ENCODE measurements around the gene TUBE1.

TUBE1 gene

DNA sequence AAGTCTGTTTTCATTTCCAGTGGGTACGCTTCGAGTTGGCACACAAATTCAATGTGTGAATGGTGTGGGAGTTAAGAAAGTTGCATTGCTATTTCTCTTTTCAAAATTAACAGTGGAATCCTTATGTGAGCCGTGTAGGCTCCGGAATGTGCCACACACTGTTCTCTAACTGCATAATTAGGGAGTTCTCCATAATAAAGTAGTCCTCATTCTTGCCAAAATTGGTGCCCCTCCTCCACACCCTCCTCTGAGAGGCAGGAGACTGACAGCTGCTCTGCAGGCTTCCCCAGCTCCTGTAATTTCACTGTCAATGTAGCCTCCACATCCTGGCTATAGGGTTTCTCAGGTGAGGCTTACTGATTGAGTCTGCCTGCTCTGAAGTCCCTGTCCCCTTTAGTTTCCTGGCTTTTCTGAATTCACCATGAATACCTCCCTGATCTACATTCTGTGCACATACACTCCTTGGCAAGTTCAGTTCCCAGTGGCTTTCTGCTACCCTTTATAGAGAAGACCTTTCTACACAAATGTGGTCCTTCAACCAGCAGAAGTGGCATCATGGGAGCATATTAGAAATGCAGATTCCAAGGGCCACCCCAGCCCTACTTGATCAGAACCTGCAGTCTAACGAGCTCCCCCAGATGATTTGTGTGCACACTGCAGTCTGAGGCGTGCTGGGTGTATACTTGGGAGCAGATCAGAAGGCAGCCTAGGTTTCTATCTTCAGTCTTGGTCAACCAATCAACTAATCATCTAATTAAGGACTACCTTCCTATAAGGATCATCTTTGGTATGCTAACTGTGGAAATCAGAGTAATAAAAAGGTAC lies 53.3 kb downstream of the TUBE1 start:
- DNase-seq, result no peak

DNA sequence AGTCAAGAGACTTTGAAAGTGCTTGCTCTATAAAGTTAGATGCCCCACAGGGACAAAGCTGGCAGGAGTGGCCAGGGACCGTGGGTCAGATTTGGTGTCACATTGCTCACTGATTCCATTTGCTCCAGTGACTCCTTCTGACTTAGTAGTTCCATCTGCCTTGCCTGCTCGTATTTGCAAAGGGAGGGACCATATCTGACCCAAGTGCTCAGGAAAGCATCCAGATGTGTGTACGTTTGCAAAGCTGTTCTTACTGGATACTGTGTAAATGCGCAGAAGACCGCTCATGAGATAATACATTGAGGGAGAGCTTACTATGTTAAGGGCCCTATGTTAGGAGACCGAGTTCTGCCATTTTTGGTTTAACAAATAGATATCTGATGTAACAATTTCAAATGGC lies 54.6 kb downstream of the TUBE1 start:
- DNase-seq, result no peak

DNA sequence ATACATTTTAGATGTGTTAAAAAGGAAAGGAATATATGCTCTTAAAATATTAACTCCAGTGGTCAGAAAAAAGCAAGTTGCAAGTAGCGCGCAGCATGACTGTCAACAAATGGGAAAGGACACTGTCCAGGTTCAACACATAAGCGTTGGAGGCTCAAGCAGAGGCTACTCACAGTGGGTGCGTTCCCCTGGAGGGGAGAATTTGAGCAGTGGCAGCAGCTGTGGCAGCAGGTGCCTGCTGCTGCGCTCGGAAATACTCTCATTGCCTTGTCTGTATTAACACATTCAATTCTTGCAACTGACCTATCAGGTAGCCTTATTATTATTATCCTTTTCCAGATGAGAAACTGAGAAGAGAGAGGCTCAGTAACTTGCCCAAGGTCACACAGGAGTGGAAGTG lies 55.3 kb downstream of the TUBE1 start:
- no peak for DNase-seq

DNA sequence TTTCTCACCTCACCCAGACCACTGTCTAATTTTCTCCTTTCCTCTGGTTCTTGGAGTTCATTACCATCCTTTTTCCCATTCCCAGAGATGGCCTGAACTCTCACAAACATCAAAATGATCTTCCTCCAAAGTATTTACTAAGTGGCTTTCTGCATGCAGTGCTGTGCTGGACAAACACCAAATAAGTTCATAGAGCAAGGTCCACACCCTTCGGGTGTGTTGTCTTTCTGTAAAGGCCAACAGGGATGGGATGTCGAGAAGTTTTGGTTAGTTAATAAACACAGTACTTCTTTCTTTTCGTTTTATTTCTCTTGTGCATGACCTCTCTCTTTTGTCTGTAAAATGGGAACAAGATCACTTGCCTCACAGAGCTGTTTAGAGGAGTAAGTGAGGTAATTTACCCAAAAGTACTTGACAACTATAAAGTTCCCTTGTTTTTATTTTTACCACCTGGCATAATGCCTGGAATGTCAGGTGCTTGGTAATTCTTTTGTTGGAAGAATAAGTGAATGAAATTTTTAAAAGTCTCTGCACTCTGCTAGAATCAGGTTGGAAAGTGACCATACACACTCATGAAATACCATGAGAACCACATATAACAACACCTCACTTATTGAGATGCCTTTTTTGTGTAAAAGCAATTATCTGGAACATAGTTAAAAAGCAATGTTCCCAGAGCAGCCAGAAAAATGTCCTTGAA lies 56.2 kb downstream of the TUBE1 start:
- no peak for DNase-seq

DNA sequence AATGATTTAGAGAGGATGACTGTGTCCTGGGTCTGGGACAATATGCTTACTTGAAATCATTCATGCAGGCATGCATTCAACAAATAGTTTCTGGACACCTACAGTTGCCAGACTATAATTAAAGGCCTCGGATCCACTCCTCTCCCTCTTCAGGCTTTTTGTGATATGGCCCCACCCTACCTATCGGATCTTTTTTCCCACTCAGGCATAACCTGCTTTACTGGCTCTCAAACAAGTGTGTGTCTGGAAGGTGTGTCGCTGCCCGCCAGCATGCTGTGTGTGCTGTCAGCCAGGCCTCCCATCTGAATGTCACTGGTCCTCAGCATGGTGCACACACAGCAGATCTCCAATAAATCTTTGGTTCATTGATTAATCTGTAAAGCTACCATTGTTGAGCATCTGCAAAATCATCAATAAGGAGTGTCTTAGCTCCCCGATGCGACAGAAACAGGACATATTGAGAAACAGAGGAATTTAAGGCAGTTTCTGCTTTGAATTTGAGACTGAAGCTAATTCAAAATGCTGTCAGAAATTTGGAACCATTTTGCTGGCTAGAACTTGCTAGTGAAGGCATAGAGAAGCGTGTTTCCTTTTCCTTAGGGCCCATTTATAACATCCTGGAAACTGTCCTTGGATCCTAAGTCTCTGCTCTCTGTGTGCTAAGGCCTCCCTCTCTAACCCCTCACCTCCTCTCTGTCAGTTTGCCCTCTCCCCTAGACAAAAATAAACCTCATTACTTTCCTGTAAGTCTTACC lies 56.9 kb downstream of the TUBE1 start:
- DNase-seq, result no peak

DNA sequence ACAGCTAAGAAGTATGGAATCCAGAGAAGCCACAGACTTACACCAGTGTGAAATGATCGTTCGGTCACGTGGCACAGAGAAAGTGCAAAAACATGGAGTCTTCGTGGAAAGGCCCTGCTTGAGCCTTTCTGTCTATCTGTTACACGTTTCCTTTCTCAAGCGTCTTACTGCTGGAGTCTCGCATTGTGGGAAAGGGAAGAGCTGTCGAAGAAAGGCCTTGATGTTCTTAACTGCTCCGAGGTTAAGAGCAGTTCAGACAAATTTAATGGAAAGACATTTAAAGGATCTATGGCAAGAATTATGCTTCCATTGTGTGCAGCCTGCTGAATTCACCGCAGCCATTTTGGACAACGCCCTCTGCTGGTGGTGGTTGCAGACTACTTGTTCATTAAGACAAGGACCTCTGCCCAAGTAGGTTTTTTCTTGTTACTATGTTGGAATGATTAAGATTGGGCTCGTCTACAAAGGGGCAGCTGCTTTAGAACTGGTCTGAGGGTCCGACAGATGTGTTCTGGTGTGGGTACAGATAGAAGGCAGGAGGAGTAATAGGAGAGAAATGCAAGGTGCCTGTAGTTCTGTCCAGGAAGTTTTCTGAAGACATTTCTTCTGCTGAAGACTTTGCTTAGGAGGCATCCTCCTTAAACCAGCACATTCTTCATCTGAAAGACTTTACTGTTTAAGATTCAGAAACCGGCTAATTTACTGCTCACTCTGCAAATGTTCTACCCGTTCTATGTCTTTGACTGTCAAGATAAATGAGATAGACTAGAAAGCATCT lies 58.0 kb downstream of the TUBE1 start:
- DNase-seq, result peak; percentile 74

- DNase-seq, result no peak
These were observed 59.2 kb downstream of the TUBE1 start for GRCh38 chr6:112027942-112028674.

DNA sequence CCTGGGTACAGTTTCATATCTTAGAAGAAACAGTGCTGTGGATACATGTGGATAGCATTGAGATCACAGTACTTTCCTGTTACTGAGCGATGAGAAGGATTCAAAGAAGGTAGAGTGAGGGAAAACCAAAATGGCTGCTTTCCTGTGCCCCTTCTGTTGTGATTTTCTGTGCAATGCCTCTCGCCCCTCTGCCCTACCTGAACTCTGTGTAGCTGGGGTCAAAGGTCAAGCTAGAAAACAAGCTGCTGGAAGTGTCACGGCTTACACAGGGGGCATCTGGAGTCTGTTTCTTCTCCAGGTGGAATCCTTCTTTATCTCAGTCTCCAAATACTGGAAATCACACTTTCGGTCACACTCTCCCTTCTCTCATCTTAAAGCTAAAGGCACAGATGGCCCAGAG lies 60.3 kb downstream of the TUBE1 start:
- DNase-seq, result no peak

DNA sequence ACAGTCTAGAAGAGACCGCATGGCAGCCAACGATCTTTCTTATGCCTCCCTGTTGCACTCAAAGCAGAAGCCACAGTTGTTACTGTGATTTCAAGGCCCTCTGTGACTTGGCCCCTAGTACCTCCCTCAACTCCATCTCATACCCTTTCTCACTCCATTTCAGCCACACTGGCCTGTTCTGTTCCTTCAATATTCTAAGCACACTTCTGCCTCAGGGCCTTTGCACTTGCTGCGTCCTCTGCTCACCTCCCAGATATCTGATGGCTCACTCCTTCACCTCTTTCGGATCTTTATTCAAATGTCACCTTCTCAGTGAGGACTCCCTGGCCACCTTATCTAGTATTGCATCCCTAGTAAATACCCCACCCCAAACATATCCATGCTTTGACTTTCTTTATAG lies 62.8 kb downstream of the TUBE1 start:
- no peak for DNase-seq

GRCh38 chr6:112022749-112023148 lies 64.5 kb downstream of the TUBE1 start:
- no peak for DNase-seq

- no peak for DNase-seq
These were observed 65.5 kb downstream of the TUBE1 start for GRCh38 chr6:112021691-112022310.
